GM18511 (cell line): ENCODE results near the gene GLRX.

Source experiments
- ATAC-seq: cut with Tn5 transposase; IDR thresholded peaks from one replicate; pipeline ENCODE4 v1.9.1; 2021; ENCODE audit warnings: mild to moderate bottlenecking, moderate library complexity; ENCODE audit not compliant: unreplicated experiment

The GLRX gene

GRCh38 chr5:95822542-95823181, at the start of gene GLRX:
Gene GLRX, minus strand, starts transcription at chr5:95822726. Its CDS starts 64 bp downstream, at chr5:95822662.
- peak; percentile 53 for ATAC-seq

GRCh38 chr5:95871146-95871806, 48.8 kb upstream of the GLRX start:
- ATAC-seq = no peak

GRCh38 chr5:95870105-95870672, 47.7 kb upstream of the GLRX start:
- peak; percentile 63 for ATAC-seq

GRCh38 chr5:95869173-95869855, 46.8 kb upstream of the GLRX start:
- peak; percentile 58 for ATAC-seq

- no peak for ATAC-seq
Observed at GRCh38 chr5:95868136-95868535, 45.6 kb upstream of the GLRX start.

GRCh38 chr5:95866435-95867040, 44.0 kb upstream of the GLRX start:
- no peak for ATAC-seq

GRCh38 chr5:95864944-95865504, 42.5 kb upstream of the GLRX start:
- no peak for ATAC-seq

- ATAC-seq = no peak
Observed at GRCh38 chr5:95864456-95864855, 41.9 kb upstream of the GLRX start.

- no peak for ATAC-seq
Observed at GRCh38 chr5:95863383-95863757, 40.8 kb upstream of the GLRX start.

GRCh38 chr5:95862671-95863382, 40.3 kb upstream of the GLRX start:
- ATAC-seq = no peak

GRCh38 chr5:95861864-95862561, 39.5 kb upstream of the GLRX start:
- ATAC-seq = no peak

GRCh38 chr5:95861221-95861863, 38.8 kb upstream of the GLRX start:
- no peak for ATAC-seq

- ATAC-seq = no peak
Observed at GRCh38 chr5:95859661-95860060, 37.1 kb upstream of the GLRX start.

- peak; percentile 91 for ATAC-seq
Observed at GRCh38 chr5:95858661-95859595, 36.4 kb upstream of the GLRX start.

- ATAC-seq = no peak
Observed at GRCh38 chr5:95858023-95858461, 35.5 kb upstream of the GLRX start.

GRCh38 chr5:95857185-95857945, 34.8 kb upstream of the GLRX start:
- ATAC-seq = no peak

GRCh38 chr5:95856501-95856981, 34.0 kb upstream of the GLRX start:
- ATAC-seq = no peak
